Mesenchymal stem cell (in vitro differentiated cells and primary cell): Measurements from ENCODE around the gene NMBR.

Source experiments
- DNase-seq: peaks from one replicate; pipeline ENCODE4 v3.0.0-alpha.2; 2013
- H2AFZ ChIP-seq: one replicate; pipeline ENCODE4 v1.6.1; 2013; ENCODE audit warnings: low read depth, mild to moderate bottlenecking, control low read depth, inconsistent platforms, low read length, moderate library complexity
- H2AK5ac ChIP-seq: 2 replicates; pipeline ENCODE4 v1.6.1; 2013; ENCODE audit warnings: low read length, moderate library complexity, mild to moderate bottlenecking, inconsistent platforms; ENCODE audit not compliant: severe bottlenecking
- H2BK120ac ChIP-seq: one replicate; pipeline ENCODE4 v1.6.1; 2013; ENCODE audit warnings: low read depth, mild to moderate bottlenecking, inconsistent platforms, low read length, moderate library complexity
- H2BK12ac ChIP-seq, 2 experiments: one replicate each; pipeline ENCODE4 v1.6.1; 2013; ENCODE audit warnings: inconsistent platforms in 2 of 2, low read length in 2 of 2, mild to moderate bottlenecking in 2 of 2, moderate library complexity in 2 of 2, control low read depth in 1 of 2
- H2BK15ac ChIP-seq: one replicate; pipeline ENCODE4 v1.6.1; 2013; ENCODE audit warnings: mild to moderate bottlenecking, low read depth, inconsistent platforms; ENCODE audit not compliant: poor library complexity, severe bottlenecking
- H2BK5ac ChIP-seq: 2 replicates; pipeline ENCODE4 v1.6.1; 2013; ENCODE audit warnings: low read depth, mild to moderate bottlenecking, low read length, control low read depth, inconsistent platforms; ENCODE audit not compliant: poor library complexity, severe bottlenecking
- H3K14ac ChIP-seq, 2 experiments: one replicate each; pipeline ENCODE4 v1.6.1; 2013; ENCODE audit warnings: inconsistent platforms in 2 of 2, low read length in 2 of 2, control low read depth in 1 of 2, mild to moderate bottlenecking in 1 of 2, moderate library complexity in 1 of 2
- H3K18ac ChIP-seq, 2 experiments: one replicate each; pipeline ENCODE4 v1.6.1; 2013; ENCODE audit warnings: inconsistent platforms in 2 of 2, low read length in 2 of 2, control low read depth in 1 of 2, low read depth in 1 of 2, mild to moderate bottlenecking in 1 of 2
- H3K23ac ChIP-seq, 2 experiments: one replicate each; pipeline ENCODE4 v1.6.1; 2013; ENCODE audit warnings: inconsistent platforms in 2 of 2, low read length in 2 of 2, mild to moderate bottlenecking in 2 of 2, moderate library complexity in 2 of 2, control low read depth in 1 of 2
- H3K27ac ChIP-seq: 2 replicates; pipeline ENCODE4 v1.5.1; 2013; ENCODE audit warnings: mild to moderate bottlenecking, moderate library complexity, low read length, control low read depth, inconsistent platforms; ENCODE audit not compliant: poor library complexity, severe bottlenecking
- H3K27me3 ChIP-seq, 2 experiments: 2 replicates each; pipeline versions ENCODE4 v1.6.1 to v1.7.0; 2013; ENCODE audit warnings: low read length in 2 of 2, mild to moderate bottlenecking in 2 of 2, moderate library complexity in 2 of 2, control low read depth in 1 of 2, inconsistent platforms in 1 of 2; ENCODE audit not compliant: control insufficient read depth in 1 of 2, insufficient read depth in 1 of 2
- H3K36me3 ChIP-seq, 2 experiments: 2 replicates each; pipeline versions ENCODE4 v1.6.1 to v1.7.0; 2013; ENCODE audit warnings: low read length in 2 of 2, control low read depth in 1 of 2, inconsistent platforms in 1 of 2, low read depth in 1 of 2, mild to moderate bottlenecking in 1 of 2; ENCODE audit not compliant: insufficient read depth in 2 of 2, control insufficient read depth in 1 of 2
- H3K4ac ChIP-seq, 2 experiments: one replicate each; pipeline ENCODE4 v1.6.1; 2013; ENCODE audit warnings: inconsistent platforms in 2 of 2, low read length in 2 of 2, mild to moderate bottlenecking in 2 of 2, moderate library complexity in 2 of 2, control low read depth in 1 of 2, low read depth in 1 of 2
- H3K4me1 ChIP-seq: 2 replicates; pipeline ENCODE4 v1.6.1; 2013; ENCODE audit warnings: low read depth, low read length, control low read depth; ENCODE audit not compliant: control insufficient read depth, insufficient read depth
- H3K4me2 ChIP-seq: 2 replicates; pipeline ENCODE4 v1.6.1; 2013; ENCODE audit warnings: low read length, mild to moderate bottlenecking, inconsistent platforms; ENCODE audit not compliant: poor library complexity, severe bottlenecking
- H3K4me3 ChIP-seq, 2 experiments: 2 replicates each; pipeline versions ENCODE4 v1.5.1 to v1.7.0; 2013; ENCODE audit warnings: low read length in 2 of 2, mild to moderate bottlenecking in 2 of 2, control low read depth in 1 of 2, low read depth in 1 of 2; ENCODE audit not compliant: insufficient read depth in 1 of 2
- H3K79me1 ChIP-seq: replicated peaks from 2 replicates; pipeline ENCODE4 v1.6.1; 2013; ENCODE audit warnings: mild to moderate bottlenecking, control low read depth, low read length, inconsistent platforms; ENCODE audit not compliant: poor library complexity, severe bottlenecking
- H3K9ac ChIP-seq: 2 replicates; pipeline ENCODE4 v1.7.0; 2013; ENCODE audit warnings: mild to moderate bottlenecking, low read length, moderate library complexity
- H3K9me3 ChIP-seq: 2 replicates; pipeline ENCODE4 v1.7.0; 2013; ENCODE audit warnings: mild to moderate bottlenecking, low read length; ENCODE audit not compliant: control insufficient read depth
- H4K8ac ChIP-seq: one replicate; pipeline ENCODE4 v1.6.1; 2013; ENCODE audit warnings: inconsistent platforms, mild to moderate bottlenecking, low read length, moderate library complexity
- H4K91ac ChIP-seq: one replicate; pipeline ENCODE4 v1.6.1; 2013; ENCODE audit warnings: mild to moderate bottlenecking, low read length, inconsistent platforms
- WGBS: methylation state at CpG from one replicate; pipeline ENCODE4 v1.1.7; 2013; ENCODE audit warnings: mixed read lengths; 5-methylcytosine and 5-hydroxymethylcytosine counted together

NMBR gene

DNA sequence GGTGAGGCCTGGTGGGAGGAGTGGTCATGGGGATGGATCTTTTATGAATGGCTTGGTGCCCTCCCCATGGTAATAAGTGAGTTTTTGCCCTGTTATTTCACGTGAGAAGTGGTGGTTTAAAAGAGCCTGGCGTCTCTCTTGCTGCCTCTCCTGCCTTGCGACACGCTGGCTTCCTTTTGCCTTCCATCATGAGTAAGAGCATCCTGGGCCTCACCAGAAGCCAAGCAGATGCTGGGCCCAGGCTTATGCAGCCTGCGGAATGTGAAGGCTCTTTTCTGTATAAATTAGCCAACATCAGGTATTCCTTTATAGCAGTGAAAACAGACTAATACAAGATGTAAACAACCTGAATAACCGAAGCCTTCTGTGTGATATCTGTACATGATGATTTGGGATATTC, 27.8 kb upstream of the NMBR start:
- H3K23ac ChIP-seq = no peak overlapping the region
- no peak overlapping the region for H2BK5ac ChIP-seq
- 96% methylated on average over 4 of the region's 6 CpGs for WGBS
- no peak overlapping the region for H2AK5ac ChIP-seq
- H3K4ac ChIP-seq = no peak overlapping the region
- H3K18ac ChIP-seq = no peak overlapping the region
- H2BK15ac ChIP-seq = no peak overlapping the region
- H3K14ac ChIP-seq = no peak overlapping the region
- H3K36me3 ChIP-seq = peaks cover 11 to 97% of the 10 kb centered on the region in 2 experiments
- H2BK12ac ChIP-seq = no peak overlapping the region
- H3K9ac ChIP-seq = no peak overlapping the region
- no peaks in the 10 kb centered on the region for H3K4me1 ChIP-seq
- H3K27me3 ChIP-seq = no peaks in the 10 kb centered on the region
- H3K4me2 ChIP-seq = no peak overlapping the region
- no peak overlapping the region for H4K8ac ChIP-seq
- H2BK120ac ChIP-seq = no peak overlapping the region
- H2AFZ ChIP-seq = no peak overlapping the region
- no peak overlapping the region for H3K27ac ChIP-seq
- peaks cover 17% of the 10 kb centered on the region for H3K79me1 ChIP-seq
- no peak for DNase-seq
- no peak overlapping the region for H4K91ac ChIP-seq
- peaks cover 28% of the 10 kb centered on the region for H3K9me3 ChIP-seq
- H3K4me3 ChIP-seq = no peak overlapping the region

DNA sequence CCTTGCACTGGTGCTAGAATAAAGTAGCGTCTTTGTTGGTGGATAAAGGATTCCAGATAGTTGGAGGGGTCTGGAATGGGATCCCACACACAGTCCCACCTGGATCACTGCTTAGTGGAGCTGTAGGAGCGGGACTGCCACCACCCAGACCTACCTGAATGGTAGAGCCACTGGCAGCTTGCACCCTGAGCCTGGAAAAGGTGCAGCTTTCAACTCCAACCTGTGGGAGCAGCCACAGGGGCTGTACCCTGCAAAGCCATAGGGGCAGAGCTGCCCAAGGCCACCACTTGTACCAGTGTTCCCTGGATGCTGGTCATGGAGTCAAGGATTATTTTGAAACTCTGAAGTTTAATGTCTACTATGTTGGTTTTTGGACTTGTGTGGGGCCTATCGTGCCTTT, 27.1 kb upstream of the NMBR start:
- WGBS = 100% methylated on average over 2 of the region's 3 CpGs
- Histone ChIP-seq H3K14ac (no peak overlapping the region), H3K4ac (no peak overlapping the region)

DNA sequence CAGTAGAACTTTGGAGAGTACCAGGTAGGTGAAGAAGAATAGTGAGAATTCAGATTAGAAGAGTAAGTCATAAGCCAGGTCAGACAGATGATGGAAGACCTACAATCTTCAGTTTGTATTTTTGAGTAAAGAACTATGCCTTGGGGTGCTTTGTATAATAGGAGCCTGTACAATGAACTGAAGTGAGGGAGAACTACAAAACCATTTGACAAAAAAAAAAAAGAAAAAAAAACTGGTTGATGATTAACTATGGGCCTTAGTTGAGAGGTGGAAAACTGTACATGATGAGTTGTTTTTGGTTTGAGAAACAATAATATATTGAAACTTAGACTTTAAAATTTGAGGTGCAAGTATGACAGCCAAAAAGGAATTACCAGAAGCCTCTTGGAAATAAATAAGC, 25.8 kb upstream of the NMBR start:
- Histone ChIP-seq H3K27ac (no peak overlapping the region), H2AFZ (no peak overlapping the region), H2AK5ac (no peak overlapping the region), H3K4ac (no peak overlapping the region), H4K8ac (no peak overlapping the region), H3K4me2 (no peak overlapping the region), H3K9me3 (peaks cover 19% of the 10 kb centered on the region), H3K9ac (no peak overlapping the region), H3K4me1 (no peaks in the 10 kb centered on the region), H3K23ac (no peak overlapping the region), H3K4me3 (no peak overlapping the region), H2BK12ac (no peak overlapping the region), H3K27me3 (no peaks in the 10 kb centered on the region), H3K18ac (no peak overlapping the region), H2BK15ac (no peak overlapping the region), H4K91ac (no peak overlapping the region), H2BK120ac (no peak overlapping the region), H3K14ac (no peak overlapping the region), H3K79me1 (peaks cover 17% of the 10 kb centered on the region), H2BK5ac (no peak overlapping the region), H3K36me3 (peaks cover 11 to 92% of the 10 kb centered on the region in 2 experiments)
- no peak for DNase-seq

More for the DNA sequence above, 27.1 kb upstream of the NMBR start:
- peak overlapping the region; percentile 37 for H4K8ac ChIP-seq
- H3K18ac ChIP-seq = no peak overlapping the region
- H3K4me1 ChIP-seq = no peaks in the 10 kb centered on the region
- no peak overlapping the region for H3K4me2 ChIP-seq
- H3K79me1 ChIP-seq = peaks cover 17% of the 10 kb centered on the region
- H2BK12ac ChIP-seq = no peak overlapping the region
- H3K9me3 ChIP-seq = peaks cover 28% of the 10 kb centered on the region
- H2BK5ac ChIP-seq = no peak overlapping the region
- H2AK5ac ChIP-seq = no peak overlapping the region
- H3K23ac ChIP-seq = no peak overlapping the region
- no peak overlapping the region for H2BK120ac ChIP-seq
- H3K36me3 ChIP-seq = peaks cover 11 to 98% of the 10 kb centered on the region in 2 experiments
- H2AFZ ChIP-seq = no peak overlapping the region
- H3K9ac ChIP-seq = no peak overlapping the region
- DNase-seq = no peak
- no peak overlapping the region for H3K4me3 ChIP-seq
- H3K27ac ChIP-seq = no peak overlapping the region
- H3K27me3 ChIP-seq = no peaks in the 10 kb centered on the region
- no peak overlapping the region for H2BK15ac ChIP-seq
- H4K91ac ChIP-seq = no peak overlapping the region

DNA sequence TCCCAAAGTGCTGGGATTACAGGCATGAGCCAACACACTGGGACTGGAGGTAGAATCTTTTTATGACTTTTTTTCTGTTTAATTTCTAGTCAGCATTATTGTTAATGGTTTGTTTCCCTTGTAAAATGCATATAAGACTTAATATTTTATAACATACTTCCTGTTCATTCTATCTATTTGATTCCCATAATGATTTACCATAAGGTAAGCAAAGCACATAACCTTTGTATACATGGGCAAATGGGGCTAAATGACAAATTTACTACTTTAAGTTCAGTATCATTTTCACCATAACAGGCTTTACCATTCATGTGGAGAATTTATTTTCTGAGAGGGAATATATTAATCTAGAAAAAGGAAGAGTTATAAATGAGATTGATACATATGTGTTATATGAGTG, 24.4 kb upstream of the NMBR start:
- peaks cover 25% of the 10 kb centered on the region for H3K79me1 ChIP-seq
- H3K9ac ChIP-seq = no peak overlapping the region
- no peak overlapping the region for H2BK12ac ChIP-seq
- H2AFZ ChIP-seq = no peak overlapping the region
- no peak overlapping the region for H3K27ac ChIP-seq
- no peak overlapping the region for H3K4ac ChIP-seq
- no peak overlapping the region for H3K23ac ChIP-seq
- H3K4me3 ChIP-seq = no peak overlapping the region
- no peak overlapping the region for H3K4me2 ChIP-seq
- no peak overlapping the region for H3K18ac ChIP-seq
- H2BK15ac ChIP-seq = no peak overlapping the region
- H4K91ac ChIP-seq = no peak overlapping the region
- H3K27me3 ChIP-seq = no peaks in the 10 kb centered on the region
- H3K14ac ChIP-seq = no peak overlapping the region
- H2BK120ac ChIP-seq = no peak overlapping the region
- no peak overlapping the region for H4K8ac ChIP-seq
- no peak overlapping the region for H2BK5ac ChIP-seq
- no peaks in the 10 kb centered on the region for H3K4me1 ChIP-seq
- H2AK5ac ChIP-seq = no peak overlapping the region
- H3K9me3 ChIP-seq = peaks cover 5% of the 10 kb centered on the region
- peaks cover 18 to 92% of the 10 kb centered on the region in 2 experiments for H3K36me3 ChIP-seq
- DNase-seq = no peak
